Left cardiac atrium (tissue), 4 donors: Measurements from ENCODE around the gene SPIC. TPM values are rescaled to one million over a fixed set of nuclear protein-coding genes. Genes with fewer than 3 reads are reported as not detected.

Experiments used
- ATAC-seq, 2 donors: fragments of 200-7000 bp; cut with Tn5 transposase; one replicate each; pipeline ENCODE4 v1.9.1; 2020; ENCODE audit warnings: mild to moderate bottlenecking in 2 of 2, moderate library complexity in 2 of 2
- DNase-seq: peaks from one replicate; pipeline ENCODE4 v3.0.0-alpha.2; 2020
- intact Hi-C, 2 donors: fragments of 100-400 bp; cut with DNase I; formaldehyde crosslinking; loops; one replicate each; pipeline versions ENCODE4 v1.14.1 to v1.15.1; 2022 to 2023
- total RNA-seq, 2 donors: library from RNA; stranded (reverse); fragmentation: NEBNext Ultra II Directional; extraction: Animal tissue kit (Norgen Biotek cat#: 25700); gene quantifications; one replicate each; pipeline ENCODE4 v1.2.1, GENCODE V29; 2021
- donor health status: DM: no; HTN: yes; CAD: no.
- donor health status: DM: no; HTN: yes; CAD: no; lungs with severe emphysema.
- donor health status: DM: yes; HTN: yes; CAD: no.
- donor health status: Dilated cardiomyopathy.

The SPIC gene
- total RNA-seq, 2 donors from 2014 or later = not detected

- ATAC-seq (no peak), DNase-seq (no peak)
- intact Hi-C loops = no loop called here
Observed at GRCh38 chr12:101501410-101501995, 26.4 kb downstream of the SPIC start.

- ATAC-seq = no peak
- intact Hi-C loops = no loop called here
Observed at GRCh38 chr12:101521136-101521535, 46.0 kb downstream of the SPIC start.

GRCh38 chr12:101527682-101528081 is 52.5 kb downstream of the SPIC start:
- intact Hi-C loops = no loop called here
- DNase-seq (peak; percentile 28), ATAC-seq (peak; percentile 79 to 80)

More at GRCh38 chr12:101521136-101521535, 46.0 kb downstream of the SPIC start:
- DNase-seq = no peak

GRCh38 chr12:101536069-101536674 is 61.0 kb downstream of the SPIC start:
- DNase-seq (no peak), ATAC-seq (no peak)
- intact Hi-C loops = no loop called here

Other genes starting within 250 kb of the SPIC start
- gene UTP20, start 195.2 kb upstream of the SPIC start, total RNA-seq = 1 to 10 TPM; 7.5 to 8.8 TPM
- gene ARL1, start 67.6 kb upstream of the SPIC start, total RNA-seq = 100 to 1,000 TPM; 110 to 116 TPM
- gene MYBPC1, start 119.6 kb downstream of the SPIC start, total RNA-seq = 10 to 100 TPM in 1 of 2 donors, 1 to 10 TPM in 1; 5.6 to 10.2 TPM
- gene CHPT1, start 222.3 kb downstream of the SPIC start, total RNA-seq = 100 to 1,000 TPM in 1 of 2 donors, 10 to 100 TPM in 1; 90.8 to 132 TPM